HG02642 (cell line): ENCODE data around the gene GINS3.

Experiments
- ATAC-seq: cut with Tn5 transposase; IDR thresholded peaks from one replicate; pipeline ENCODE4 v1.9.1; 2021; ENCODE audit warnings: mild to moderate bottlenecking; ENCODE audit not compliant: unreplicated experiment, poor library complexity

Gene GINS3

GRCh38 chr16:58421529-58421928 lies 29.3 kb downstream of the GINS3 start:
- no peak for ATAC-seq

DNA sequence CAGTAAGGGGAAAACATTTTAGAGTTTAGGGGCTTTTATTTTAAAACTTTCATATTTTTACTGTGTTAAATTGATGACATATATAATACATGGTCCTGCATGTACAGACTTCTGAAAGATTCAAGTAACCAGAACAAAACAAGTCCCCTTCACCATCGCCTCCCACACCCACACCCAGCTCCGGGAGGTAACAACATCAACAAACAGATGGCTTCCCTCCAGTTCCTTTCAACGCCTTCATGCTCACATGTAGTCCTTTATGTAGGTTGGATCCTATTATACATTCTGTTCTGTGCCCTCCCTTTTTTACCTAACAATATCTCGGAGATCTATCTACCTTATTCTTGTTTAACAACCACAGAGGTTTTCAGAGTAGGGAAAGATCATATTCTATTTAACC lies 30.5 kb downstream of the GINS3 start:
- ATAC-seq, result no peak

DNA sequence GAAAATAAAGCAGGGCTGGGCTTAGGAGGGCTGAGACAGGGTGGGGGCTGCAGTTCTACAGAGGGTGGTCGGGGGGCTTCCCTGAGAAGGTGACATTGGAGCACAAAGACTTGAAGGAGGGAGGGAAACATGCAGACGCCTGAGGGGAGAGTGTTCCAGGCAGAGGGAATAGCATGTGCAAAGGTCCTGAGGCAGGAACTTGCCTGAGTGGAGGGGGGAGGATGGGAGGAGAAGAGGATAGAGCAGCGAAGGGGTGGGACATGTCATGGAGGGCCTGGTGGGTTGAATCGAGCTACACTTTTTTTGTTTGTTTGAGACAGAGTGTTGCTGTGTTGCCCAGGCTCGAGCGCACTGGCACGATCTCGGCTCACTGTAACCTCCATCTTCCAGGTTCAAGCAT lies 33.0 kb downstream of the GINS3 start:
- ATAC-seq, result no peak

GRCh38 chr16:58425756-58426494 lies 33.7 kb downstream of the GINS3 start:
- peak; percentile 75 for ATAC-seq

DNA sequence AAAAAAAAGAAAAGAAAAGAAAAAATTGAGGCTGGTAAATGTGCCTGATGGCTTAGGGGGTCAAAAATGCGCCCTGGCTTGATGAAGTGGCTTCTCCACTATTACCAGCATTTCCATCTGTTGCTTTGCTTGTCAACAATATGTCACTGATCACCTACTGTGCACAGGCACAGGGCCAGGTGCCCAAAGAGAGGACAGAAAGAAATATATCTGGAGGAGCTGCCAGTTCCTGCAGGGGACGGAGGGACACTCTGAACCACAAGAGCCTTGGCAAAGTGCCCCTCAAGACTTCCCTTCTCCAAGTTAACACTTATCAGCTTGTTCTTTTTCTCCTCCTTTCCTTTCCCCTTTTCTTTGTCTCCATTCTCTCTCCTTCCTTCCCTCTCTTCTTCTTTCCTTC lies 34.7 kb downstream of the GINS3 start:
- ATAC-seq, result no peak

GRCh38 chr16:58428621-58429542 lies 36.6 kb downstream of the GINS3 start:
- no peak for ATAC-seq

GRCh38 chr16:58430718-58431117 lies 38.4 kb downstream of the GINS3 start:
- ATAC-seq, result no peak

GRCh38 chr16:58433569-58433951 lies 41.3 kb downstream of the GINS3 start:
- ATAC-seq, result no peak

DNA sequence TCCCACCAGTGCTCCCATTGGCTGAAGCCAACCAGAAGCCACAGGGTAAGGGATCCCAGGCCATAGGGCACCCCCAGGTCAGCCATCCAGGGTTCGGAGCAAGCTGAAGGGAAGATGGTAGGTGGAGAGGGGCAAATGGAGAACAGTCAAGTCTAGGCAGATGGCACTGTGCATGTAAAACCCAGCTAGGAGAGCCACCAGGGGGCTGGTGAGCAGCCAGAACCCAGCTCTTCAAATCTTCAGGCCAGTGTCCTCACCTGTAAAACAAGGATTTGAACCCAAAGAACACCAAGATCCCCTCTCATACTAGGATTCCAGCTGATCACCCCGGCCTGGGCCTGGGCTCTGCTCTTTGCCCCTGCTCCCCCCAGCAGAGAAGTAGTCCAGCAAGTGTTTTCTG lies 43.5 kb downstream of the GINS3 start:
- no peak for ATAC-seq

GRCh38 chr16:58440131-58440530 lies 47.9 kb downstream of the GINS3 start:
- ATAC-seq, result no peak

DNA sequence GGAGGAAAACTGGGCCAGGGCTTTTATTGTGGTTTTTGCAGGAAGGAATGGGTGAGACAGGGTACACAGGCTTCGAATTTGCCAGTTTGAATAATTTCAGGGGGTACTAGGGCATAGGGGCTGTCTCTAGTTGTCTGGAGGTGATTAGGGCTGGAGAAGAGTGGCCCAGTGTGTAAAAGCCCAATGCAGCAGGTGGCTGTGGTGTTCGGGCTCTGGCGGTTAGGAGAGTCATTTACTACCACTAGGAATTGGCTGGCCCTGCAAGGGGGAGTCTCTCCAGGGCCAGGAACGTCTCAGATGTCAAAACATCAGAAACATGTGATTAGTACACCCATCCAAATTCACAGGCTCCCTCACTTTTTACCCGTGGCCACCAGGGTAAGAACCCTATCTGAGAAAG lies 50.3 kb downstream of the GINS3 start:
- ATAC-seq, result no peak

DNA sequence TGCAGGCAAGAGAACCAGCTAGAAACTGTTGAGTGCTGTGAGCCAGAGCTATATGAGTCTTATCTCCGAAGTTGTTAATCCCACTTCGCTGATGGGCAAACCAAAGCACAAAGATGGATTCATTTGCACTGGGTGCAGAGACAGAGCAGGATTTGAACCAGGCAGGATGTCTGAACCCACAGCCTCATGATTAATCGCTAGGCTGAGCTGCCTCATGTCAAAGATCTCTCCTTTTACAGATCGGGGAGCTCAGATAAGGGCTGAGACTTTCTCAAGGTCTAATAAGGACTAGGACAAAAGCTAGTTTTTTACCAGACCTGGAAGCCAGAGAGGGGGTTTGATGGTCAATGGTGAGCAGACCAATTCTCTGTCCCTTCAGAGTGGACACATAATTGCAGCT lies 51.5 kb downstream of the GINS3 start:
- no peak for ATAC-seq

- no peak for ATAC-seq
Observed at GRCh38 chr16:58444265-58444664, 52.0 kb downstream of the GINS3 start.

DNA sequence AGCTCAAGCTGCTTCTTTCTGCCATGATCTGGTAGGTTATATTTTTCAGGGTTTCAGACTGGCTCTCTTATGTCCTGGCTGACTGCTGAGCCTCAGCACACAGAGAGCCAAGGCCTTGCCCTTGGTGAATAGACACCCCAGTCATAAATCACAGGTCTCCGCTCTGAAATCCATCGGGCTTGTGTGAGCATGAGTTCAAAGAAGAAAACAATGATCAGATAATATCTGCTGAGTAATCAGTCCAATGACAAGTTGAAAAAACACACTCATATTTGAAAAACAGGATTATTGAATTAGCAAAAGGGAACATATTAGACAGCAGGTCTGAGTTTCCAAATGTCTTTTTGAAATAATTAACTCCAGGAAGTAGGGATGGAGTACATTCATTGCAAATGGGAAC lies 56.6 kb downstream of the GINS3 start:
- ATAC-seq, result no peak

- no peak for ATAC-seq
Observed at GRCh38 chr16:58449306-58449705, 57.0 kb downstream of the GINS3 start.

GRCh38 chr16:58449768-58450167 lies 57.5 kb downstream of the GINS3 start:
- no peak for ATAC-seq

GRCh38 chr16:58450590-58450989 lies 58.3 kb downstream of the GINS3 start:
- no peak for ATAC-seq

GRCh38 chr16:58451265-58451689 lies 59.0 kb downstream of the GINS3 start:
- no peak for ATAC-seq

DNA sequence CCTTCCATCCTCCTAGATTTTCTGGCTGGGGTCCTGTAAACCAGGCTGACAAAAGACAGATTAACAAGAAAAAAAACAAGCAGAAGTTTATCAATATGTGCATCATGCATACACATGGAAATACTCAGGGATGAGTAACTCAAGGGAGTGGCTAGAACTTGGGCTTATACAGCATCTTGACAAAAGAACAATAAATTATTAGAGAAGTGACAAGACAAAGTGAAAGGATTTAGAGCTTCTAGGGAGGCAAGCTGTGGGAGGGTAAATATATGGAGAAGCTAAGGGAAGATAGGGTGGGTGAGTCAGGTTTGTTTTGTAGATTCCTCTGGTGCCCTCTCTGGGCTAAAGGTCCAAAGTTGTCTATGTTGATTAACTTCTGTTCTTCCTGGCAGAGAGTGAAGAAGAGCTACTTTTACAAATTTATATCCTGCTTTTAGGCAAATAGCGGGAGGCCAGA lies 59.7 kb downstream of the GINS3 start:
- no peak for ATAC-seq

GRCh38 chr16:58452640-58453039 lies 60.4 kb downstream of the GINS3 start:
- no peak for ATAC-seq

- no peak for ATAC-seq
Observed at GRCh38 chr16:58454178-58454577, 61.9 kb downstream of the GINS3 start.
